ENCODE data around the gene ZNF24.

Gene ZNF24

GRCh38 chr18:35362531-35362930, 18.3 kb upstream of the ZNF24 start:
- in situ Hi-C loops (cut with MboI; ENCODE audit: low pct_unique_long_range_greater_than_20kb, low sequenced_read_pairs) = loop anchor here (25.0 kb wide), 1 partner anchor 125 kb away; the partner anchor contains the start of gene ZNF397
- DNase-seq = no peak

GRCh38 chr18:35361570-35362321, 17.5 kb upstream of the ZNF24 start:
- DNase-seq = no peak
- in situ Hi-C loops (cut with MboI; ENCODE audit: low pct_unique_long_range_greater_than_20kb, low sequenced_read_pairs) = loop anchor here (25.0 kb wide), 1 partner anchor 124 kb away; the partner anchor contains the start of gene ZNF397

GRCh38 chr18:35355140-35355618, 11.0 kb upstream of the ZNF24 start:
- peak; percentile 57 for DNase-seq
- in situ Hi-C loops (cut with MboI; ENCODE audit: low pct_unique_long_range_greater_than_20kb, low sequenced_read_pairs) = loop anchor here (25.0 kb wide), 1 partner anchor 118 kb away; the partner anchor contains the start of gene ZNF397

DNA sequence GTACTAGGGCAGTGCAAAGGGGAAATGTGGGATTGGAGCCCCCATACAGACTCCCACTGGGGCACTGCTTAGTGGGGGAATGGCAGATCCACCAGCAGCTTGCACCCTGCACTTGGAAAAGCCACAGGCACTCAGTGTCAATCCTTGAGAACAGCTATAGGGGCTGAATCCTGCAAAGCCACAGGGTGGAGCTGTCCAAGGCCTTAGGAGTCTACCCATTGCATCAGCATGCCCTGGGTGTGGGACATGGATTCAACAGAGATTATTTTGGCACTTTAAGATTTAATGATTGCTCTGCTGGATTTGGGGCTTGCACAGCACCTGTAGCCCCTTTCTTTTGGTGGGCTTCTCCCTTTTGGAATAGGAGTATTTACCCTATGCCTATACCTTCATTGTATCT, 8.6 kb upstream of the ZNF24 start:
- DNase-seq = no peak
- in situ Hi-C loops (cut with MboI; ENCODE audit: low pct_unique_long_range_greater_than_20kb, low sequenced_read_pairs) = loop anchor here (25.0 kb wide), 1 partner anchor 115 kb away; the partner anchor contains the start of gene ZNF397

- in situ Hi-C loops (cut with MboI; ENCODE audit: low pct_unique_long_range_greater_than_20kb, low sequenced_read_pairs) = loop anchor here (25.0 kb wide), 1 partner anchor 115 kb away; the partner anchor contains the start of gene ZNF397
- no peak for DNase-seq
Measured at GRCh38 chr18:35352283-35352682, 8.1 kb upstream of the ZNF24 start.

DNA sequence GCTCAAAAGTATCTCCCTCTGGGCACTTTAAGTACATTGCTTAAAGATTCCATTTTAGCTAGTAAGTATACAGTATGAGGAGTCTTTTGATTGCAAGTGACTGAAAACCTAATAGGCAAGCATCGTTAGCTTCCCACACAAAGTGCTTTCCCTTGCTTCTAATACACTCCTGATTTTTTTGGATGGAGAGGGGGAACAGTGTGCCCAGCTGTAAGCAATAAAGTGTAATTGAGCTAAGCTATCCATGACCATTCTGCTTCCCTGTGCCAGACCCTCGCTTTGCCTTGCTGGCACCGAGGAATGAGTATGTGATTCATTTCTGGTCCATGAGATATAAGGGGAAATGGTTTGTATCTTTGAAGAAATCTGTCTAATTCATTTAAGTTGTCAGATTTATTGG, 3.8 kb upstream of the ZNF24 start:
- in situ Hi-C loops (cut with MboI; ENCODE audit: low pct_unique_long_range_greater_than_20kb, low sequenced_read_pairs) = no loop called here
- no peak for DNase-seq

DNA sequence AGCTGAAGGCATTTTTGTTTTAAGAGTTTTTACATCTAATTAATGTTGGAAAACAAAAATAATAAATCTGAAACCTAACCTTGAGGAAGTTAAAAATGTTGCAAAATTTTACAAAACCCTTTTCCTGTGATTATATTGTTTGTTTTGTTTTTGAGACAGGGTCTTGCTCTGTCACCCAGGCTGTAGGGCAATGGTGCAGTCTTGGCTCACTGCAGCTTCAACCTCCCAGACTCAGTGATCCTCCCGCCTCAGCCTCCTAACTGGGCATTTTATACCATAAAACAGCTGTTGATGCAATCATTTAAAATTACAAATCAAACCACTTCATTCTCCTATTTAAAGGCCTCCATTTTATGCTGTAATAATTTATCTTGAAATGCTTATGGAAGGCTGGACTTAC, 1.7 kb upstream of the ZNF24 start:
- no peak for DNase-seq
- in situ Hi-C loops (cut with MboI; ENCODE audit: low pct_unique_long_range_greater_than_20kb, low sequenced_read_pairs) = no loop called here

DNA sequence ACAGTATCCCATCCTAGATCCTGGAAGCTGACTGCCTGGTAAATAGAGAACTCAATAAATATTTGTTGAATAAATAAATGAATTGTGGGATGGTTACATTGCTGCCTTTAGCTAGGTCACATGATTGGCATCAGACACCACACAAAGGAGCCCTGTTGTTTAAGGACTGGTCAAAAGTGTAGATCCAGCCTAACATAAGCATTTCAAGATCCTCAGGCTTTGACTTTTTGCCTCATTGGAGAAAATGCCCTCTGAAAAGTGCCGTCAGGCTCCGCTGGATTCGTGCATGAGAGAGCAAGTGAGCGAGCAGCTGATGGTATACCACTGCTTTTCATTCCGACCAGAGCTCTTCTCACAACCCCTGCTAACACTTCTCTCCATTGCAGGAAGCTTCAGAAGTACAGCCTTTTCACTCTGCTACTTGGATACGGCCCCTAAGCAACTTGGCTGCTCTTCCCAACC, 1.3 kb upstream of the ZNF24 start:
- in situ Hi-C loops (cut with MboI; ENCODE audit: low pct_unique_long_range_greater_than_20kb, low sequenced_read_pairs) = no loop called here
- DNase-seq = peak; percentile 21

DNA sequence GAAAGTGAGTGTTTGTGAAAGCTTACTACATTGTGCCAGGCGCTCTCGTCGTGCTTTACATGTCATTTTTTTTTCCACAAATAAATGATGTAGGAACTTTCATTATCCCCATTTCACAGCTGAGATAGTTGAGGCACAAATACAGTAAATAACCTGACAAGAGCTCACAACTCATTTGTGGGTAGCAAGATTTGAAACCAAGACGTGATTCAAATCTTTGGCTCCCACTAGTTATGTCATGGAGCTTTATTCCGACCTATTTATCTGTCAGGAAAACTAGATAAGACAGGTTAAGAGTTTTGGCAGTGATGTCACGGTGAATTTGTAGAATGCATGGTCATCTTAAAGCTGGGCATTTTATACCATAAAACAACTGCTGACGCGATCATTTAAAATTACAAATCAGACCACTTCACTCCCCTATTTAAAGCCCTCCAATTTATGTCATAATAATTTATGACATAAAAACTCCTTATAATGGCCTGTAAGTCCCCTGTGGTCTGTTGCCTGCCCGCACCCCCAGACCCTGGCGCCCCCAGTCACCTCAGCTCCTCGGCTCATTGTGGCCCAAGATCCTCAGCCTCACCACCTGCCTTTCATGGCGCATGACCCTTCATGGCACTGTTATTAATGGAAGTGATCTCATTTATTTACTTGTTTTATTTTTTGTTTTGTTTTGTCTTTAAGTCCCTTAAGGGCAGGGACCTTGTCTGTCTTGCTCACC, 678 bp upstream of the ZNF24 start:
- DNase-seq = no peak
- in situ Hi-C loops (cut with MboI; ENCODE audit: low pct_unique_long_range_greater_than_20kb, low sequenced_read_pairs) = no loop called here

- no peak for DNase-seq
- in situ Hi-C loops (cut with MboI; ENCODE audit: low pct_unique_long_range_greater_than_20kb, low sequenced_read_pairs) = no loop called here
Measured at GRCh38 chr18:35343488-35343935, 708 bp downstream of the ZNF24 start.

DNA sequence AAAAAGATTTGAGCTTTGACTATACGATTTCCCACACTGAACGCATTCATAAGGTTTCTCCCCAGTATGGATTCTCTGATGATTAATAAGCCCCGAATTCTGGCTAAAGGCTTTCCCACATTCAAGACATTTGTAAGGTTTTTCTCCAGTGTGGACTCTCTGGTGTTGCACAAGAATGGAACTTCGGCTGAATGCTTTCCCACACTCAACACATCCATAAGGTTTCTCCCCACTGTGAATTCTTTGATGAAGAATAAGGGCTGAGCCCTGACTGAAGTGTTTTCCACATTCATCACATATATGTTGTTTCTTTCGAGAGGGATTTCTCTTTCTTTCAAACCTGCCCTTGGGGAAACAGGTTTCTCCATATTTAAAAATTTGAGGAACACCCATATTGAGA, 6.9 kb downstream of the ZNF24 start:
- no peak for DNase-seq
- in situ Hi-C loops (cut with MboI; ENCODE audit: low pct_unique_long_range_greater_than_20kb, low sequenced_read_pairs) = no loop called here

- DNase-seq = no peak
- in situ Hi-C loops (cut with MboI; ENCODE audit: low pct_unique_long_range_greater_than_20kb, low sequenced_read_pairs) = no loop called here
Measured at GRCh38 chr18:35335866-35336265, 8.4 kb downstream of the ZNF24 start.

DNA sequence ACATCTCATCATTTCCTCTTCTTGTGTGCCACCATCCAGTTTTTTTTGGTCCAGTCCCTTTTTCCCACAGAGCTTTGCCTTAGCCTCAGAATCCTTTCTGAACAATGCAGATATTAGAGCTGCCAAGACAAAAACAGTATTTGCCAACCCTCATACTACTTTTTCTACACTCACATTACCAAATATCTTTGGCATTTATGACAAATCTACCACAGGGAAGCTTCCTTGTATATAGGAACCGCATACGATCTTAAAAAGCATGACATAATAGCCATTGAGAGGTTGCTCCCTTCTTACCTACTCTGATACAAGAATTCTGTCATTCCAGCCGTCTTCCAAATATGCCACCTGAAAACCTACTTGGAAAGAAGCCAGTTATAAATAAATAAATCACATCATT, 9.4 kb downstream of the ZNF24 start:
- in situ Hi-C loops (cut with MboI; ENCODE audit: low pct_unique_long_range_greater_than_20kb, low sequenced_read_pairs) = no loop called here
- no peak for DNase-seq

DNA sequence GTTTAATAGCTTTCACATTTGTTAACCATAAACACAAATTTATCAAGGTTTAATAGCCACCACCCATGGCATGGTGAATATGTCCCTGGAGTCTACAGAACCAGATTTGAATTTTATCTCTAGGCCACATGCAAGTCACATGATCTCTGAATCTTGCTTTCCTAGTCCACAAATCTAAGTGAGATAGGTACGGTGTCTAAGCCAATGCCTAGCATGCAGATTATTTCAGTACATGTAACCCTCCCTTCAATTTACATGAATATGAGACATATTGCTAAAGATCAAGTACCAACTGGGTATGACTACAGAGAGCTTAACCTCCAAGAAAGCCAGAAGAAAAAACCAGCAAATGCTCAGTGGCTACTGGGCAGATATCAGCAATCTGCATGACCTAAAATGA, 10.0 kb downstream of the ZNF24 start:
- DNase-seq = no peak
- in situ Hi-C loops (cut with MboI; ENCODE audit: low pct_unique_long_range_greater_than_20kb, low sequenced_read_pairs) = no loop called here

- in situ Hi-C loops (cut with MboI; ENCODE audit: low pct_unique_long_range_greater_than_20kb, low sequenced_read_pairs) = no loop called here
- no peak for DNase-seq
Measured at GRCh38 chr18:35331367-35332087, 12.7 kb downstream of the ZNF24 start.

- in situ Hi-C loops (cut with MboI; ENCODE audit: low pct_unique_long_range_greater_than_20kb, low sequenced_read_pairs) = no loop called here
- no peak for DNase-seq
Measured at GRCh38 chr18:35328868-35329267, 15.4 kb downstream of the ZNF24 start.

- no peak for DNase-seq
- in situ Hi-C loops (cut with MboI; ENCODE audit: low pct_unique_long_range_greater_than_20kb, low sequenced_read_pairs) = no loop called here
Measured at GRCh38 chr18:35326695-35327387, 17.4 kb downstream of the ZNF24 start.

DNA sequence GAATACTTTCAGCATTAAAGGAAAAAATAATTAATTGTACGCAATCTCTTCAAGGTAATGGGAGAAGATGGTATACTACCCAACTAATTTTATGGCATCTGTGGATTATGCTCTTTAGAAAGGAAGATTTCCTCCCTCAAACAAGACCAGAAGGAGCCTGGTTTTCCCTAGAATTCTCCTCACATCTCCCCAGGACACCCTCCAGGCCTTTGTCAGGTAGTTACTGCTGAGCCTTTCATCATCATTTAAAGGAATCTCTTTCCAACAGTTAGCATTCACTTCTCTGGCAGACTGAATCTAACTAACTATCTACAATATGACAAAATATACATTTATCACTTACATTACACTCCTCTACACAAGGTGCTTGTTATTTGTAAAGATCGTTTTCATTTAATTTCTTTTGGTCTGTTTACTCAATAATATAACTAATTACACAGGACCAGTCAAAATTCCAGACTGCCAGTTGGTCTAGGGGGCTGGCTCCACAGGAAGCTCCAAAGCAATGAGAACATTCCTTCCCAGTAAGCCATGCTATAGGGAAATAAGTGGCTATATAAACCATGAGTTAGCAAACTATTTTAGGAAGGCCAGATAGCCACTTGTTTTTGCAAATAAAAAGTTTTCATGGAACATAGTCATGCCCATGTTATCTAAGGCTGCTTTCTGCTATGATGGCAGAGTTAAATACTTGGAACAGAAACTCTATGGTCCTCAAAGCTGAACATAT, 19.1 kb downstream of the ZNF24 start:
- in situ Hi-C loops (cut with MboI; ENCODE audit: low pct_unique_long_range_greater_than_20kb, low sequenced_read_pairs) = no loop called here
- no peak for DNase-seq
